Ishikawa (cell line): ENCODE results near the gene ADCY2.

Source experiments
- CEBPB ChIP-seq: IDR thresholded peaks from 2 replicates; pipeline ENCODE4 v1.6.1; 2012
- CREB1 ChIP-seq: IDR thresholded peaks from 2 replicates; pipeline ENCODE4 v1.6.1; 2012; ENCODE audit warnings: low read depth
- EGR1 ChIP-seq: IDR thresholded peaks from 2 replicates; pipeline ENCODE4 v1.6.1; 2012
- EP300 ChIP-seq: IDR thresholded peaks from 2 replicates; pipeline ENCODE4 v1.6.1; 2012; ENCODE audit warnings: borderline replicate concordance
- FOXM1 ChIP-seq: IDR thresholded peaks from 2 replicates; pipeline ENCODE4 v1.6.1; 2012; ENCODE audit warnings: low read depth, borderline replicate concordance
- NFIC ChIP-seq: IDR thresholded peaks from 2 replicates; pipeline ENCODE4 v1.6.1; 2012
- RAD21 ChIP-seq: IDR thresholded peaks from 2 replicates; pipeline ENCODE4 v1.6.1; 2012; ENCODE audit warnings: low read depth
- REST ChIP-seq: IDR thresholded peaks from 2 replicates; pipeline ENCODE4 v1.6.1; 2012; ENCODE audit warnings: low read depth, mild to moderate bottlenecking
- TAF1 ChIP-seq: IDR thresholded peaks from 2 replicates; pipeline ENCODE4 v1.6.1; 2012; ENCODE audit warnings: low read depth, mild to moderate bottlenecking
- TCF12 ChIP-seq: IDR thresholded peaks from 2 replicates; pipeline ENCODE4 v1.6.1; 2012; ENCODE audit warnings: low read depth
- TEAD4 ChIP-seq: IDR thresholded peaks from 2 replicates; pipeline ENCODE4 v1.6.1; 2012
- YY1 ChIP-seq: IDR thresholded peaks from 2 replicates; pipeline ENCODE4 v1.6.1; 2012; ENCODE audit warnings: low read depth
- ZBTB7A ChIP-seq: IDR thresholded peaks from 2 replicates; pipeline ENCODE4 v1.6.1; 2012; ENCODE audit warnings: low read depth
- TF ChIP-seq, protein P1 (sequence below): IDR thresholded peaks from 2 replicates; pipeline ENCODE4 v1.6.1; 2012
- TF ChIP-seq, protein P2 (sequence below): IDR thresholded peaks from 2 replicates; pipeline ENCODE4 v1.6.1; 2012

Gene ADCY2

DNA sequence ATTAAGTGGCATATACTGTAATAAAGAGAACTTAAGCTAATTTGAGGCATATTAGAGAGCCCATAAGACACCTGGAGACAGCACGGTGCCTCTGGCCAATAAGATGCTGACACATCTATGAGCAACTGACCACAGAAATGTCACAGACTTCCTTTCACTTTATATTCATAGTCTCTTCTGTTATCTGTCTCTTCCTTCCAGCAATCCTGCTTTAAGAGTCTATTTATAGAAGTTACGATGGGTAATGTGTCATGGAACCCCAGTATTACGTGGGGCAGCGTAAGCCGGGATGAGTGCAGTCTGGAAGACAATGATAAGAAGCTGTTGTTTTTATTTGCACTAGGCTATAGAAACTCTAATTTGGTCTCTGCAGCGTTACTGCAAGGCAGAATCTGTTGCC lies 318.2 kb downstream of the ADCY2 start:
- TF ChIP-seq FOXM1 (no peak), CREB1 (no peak), ZBTB7A (no peak), TCF12 (no peak), YY1 (no peak), EGR1 (no peak), TEAD4 (no peak), EP300 (no peak)

DNA sequence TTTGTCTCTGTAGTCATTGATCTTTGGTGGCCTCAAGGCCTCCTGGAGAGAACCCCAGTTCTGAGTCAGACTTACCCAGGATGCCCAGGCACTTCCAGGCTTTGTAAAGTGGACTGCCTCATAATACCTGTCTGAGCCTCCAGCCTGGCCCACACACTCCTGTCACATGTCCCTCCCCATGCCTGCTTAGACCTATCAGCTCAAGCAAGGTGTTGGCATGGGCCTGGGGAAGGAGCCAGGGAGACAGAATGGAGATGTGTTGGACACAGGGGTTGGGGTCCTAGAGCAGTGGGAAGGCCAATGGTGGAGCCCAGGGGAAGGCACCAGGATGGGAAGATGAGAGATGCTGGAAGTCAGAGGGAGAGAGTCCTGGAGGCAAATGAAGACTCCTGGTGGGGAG lies 318.8 kb downstream of the ADCY2 start:
- TF ChIP-seq FOXM1 (no peak), CEBPB (no peak), YY1 (no peak), RAD21 (no peak), TAF1 (no peak), CREB1 (no peak), TEAD4 (no peak), TCF12 (no peak), NFIC (no peak)
- TF ChIP-seq, protein P1, sequence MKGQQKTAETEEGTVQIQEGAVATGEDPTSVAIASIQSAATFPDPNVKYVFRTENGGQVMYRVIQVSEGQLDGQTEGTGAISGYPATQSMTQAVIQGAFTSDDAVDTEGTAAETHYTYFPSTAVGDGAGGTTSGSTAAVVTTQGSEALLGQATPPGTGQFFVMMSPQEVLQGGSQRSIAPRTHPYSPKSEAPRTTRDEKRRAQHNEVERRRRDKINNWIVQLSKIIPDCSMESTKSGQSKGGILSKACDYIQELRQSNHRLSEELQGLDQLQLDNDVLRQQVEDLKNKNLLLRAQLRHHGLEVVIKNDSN = no peak

- TF ChIP-seq, protein P2, sequence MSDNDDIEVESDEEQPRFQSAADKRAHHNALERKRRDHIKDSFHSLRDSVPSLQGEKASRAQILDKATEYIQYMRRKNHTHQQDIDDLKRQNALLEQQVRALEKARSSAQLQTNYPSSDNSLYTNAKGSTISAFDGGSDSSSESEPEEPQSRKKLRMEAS = no peak
- TF ChIP-seq, protein P1 = no peak
- no peak for TF ChIP-seq CEBPB
- TF ChIP-seq TEAD4 = no peak
- TF ChIP-seq NFIC = no peak
- no peak for TF ChIP-seq EP300
- no peak for TF ChIP-seq TCF12
Observed at GRCh38 chr5:7717691-7718090, 321.8 kb downstream of the ADCY2 start.

DNA sequence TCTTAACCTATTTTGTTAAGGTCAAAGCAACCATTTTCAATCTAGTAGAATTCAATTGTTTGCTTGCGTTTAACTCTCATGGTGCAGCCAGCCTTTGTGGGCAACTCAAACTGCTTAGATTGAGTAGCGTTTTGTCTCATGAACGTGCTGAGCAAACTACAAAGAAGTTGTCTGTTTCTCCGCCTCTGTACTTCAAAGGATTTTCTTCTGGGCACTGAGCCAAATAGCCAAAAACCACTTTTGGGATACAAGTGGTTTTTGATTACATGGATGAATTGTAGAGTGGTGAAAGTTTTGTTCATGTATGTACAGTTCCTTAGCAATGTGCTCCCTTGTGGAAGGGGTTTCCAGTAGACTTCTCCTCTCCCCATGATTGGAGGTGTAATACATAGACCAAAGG lies 332.1 kb downstream of the ADCY2 start:
- TF ChIP-seq EP300 = no peak
- TF ChIP-seq TAF1 = no peak
- no peak for TF ChIP-seq REST
- TF ChIP-seq YY1 = no peak
- no peak for TF ChIP-seq NFIC
- no peak for TF ChIP-seq FOXM1
- no peak for TF ChIP-seq CREB1
- TF ChIP-seq EGR1 = no peak
- no peak for TF ChIP-seq TEAD4
- TF ChIP-seq, protein P2 = no peak
- no peak for TF ChIP-seq TCF12
- no peak for TF ChIP-seq RAD21
- TF ChIP-seq, protein P1 = no peak
- TF ChIP-seq ZBTB7A = no peak

- no peak for TF ChIP-seq YY1
- TF ChIP-seq REST = no peak
- no peak for TF ChIP-seq TCF12
Observed at GRCh38 chr5:7741415-7742065, 345.6 kb downstream of the ADCY2 start.

DNA sequence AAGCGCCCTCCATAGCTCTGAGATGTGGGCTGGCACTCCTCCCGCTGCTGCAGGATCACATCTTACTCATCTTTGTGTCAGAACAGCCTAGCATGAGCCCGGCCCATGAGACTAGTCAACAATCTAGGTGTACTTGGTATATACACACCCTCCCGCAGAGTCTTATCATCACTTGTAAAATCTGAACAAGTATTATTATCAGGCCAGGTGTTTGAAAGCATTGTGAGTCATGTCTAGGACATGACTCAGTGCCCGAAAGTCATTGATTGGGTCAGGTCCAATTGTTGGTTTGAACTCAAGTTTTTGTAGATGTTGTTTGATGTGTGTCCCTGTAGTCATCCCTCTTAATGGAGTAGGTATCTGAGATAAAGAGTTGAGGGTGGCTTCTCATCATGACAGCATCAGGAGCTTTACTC lies 346.3 kb downstream of the ADCY2 start:
- TF ChIP-seq NFIC (no peak), ZBTB7A (no peak), REST (no peak), FOXM1 (no peak)
